WERI-Rb-1 (cell line): ENCODE measurements around the gene PEX19.
A peak's percentile ranks its signal among the peaks of the same experiment; 100 is the strongest.
"Not testable (repeated sequence)": the region's sequence is repeated elsewhere in the genome, so short reads cannot be mapped to it uniquely, and the experiment has no call there.

Source experiments
- DNase-seq: peaks from one replicate; pipeline ENCODE4 v3.0.0-alpha.2; 2020
- H3K27ac ChIP-seq: fragments of 250-450 bp; sonication (Bioruptor Pico); 2 replicates; pipeline ENCODE4 v1.5.1; 2020; ENCODE audit warnings: mild to moderate bottlenecking, moderate library complexity
- H3K27me3 ChIP-seq: fragments of 250-450 bp; sonication (Bioruptor Pico); 2 replicates; pipeline ENCODE4 v1.5.1; 2021; ENCODE audit warnings: mild to moderate bottlenecking, low read depth, moderate library complexity; ENCODE audit not compliant: insufficient read depth, severe bottlenecking
- H3K36me3 ChIP-seq: fragments of 250-450 bp; sonication (Bioruptor Pico); 2 replicates; pipeline ENCODE4 v1.5.1; 2020; ENCODE audit warnings: mild to moderate bottlenecking, moderate library complexity
- H3K4me3 ChIP-seq: 2 replicates; pipeline ENCODE4 v1.5.1; 2011; ENCODE audit warnings: low read depth, mild to moderate bottlenecking, control low read depth, low read length
- H3K9me3 ChIP-seq: fragments of 250-450 bp; sonication (Bioruptor Pico); 2 replicates; pipeline ENCODE4 v1.5.1; 2021; ENCODE audit warnings: mild to moderate bottlenecking, moderate library complexity; ENCODE audit not compliant: severe bottlenecking
- CTCF ChIP-seq: IDR thresholded peaks from 2 replicates; pipeline ENCODE4 v1.5.1; 2011; ENCODE audit warnings: low read depth, mild to moderate bottlenecking, control low read depth, inconsistent platforms, low read length

PEX19 gene

GRCh38 chr1:160300173-160300572, 15.2 kb upstream of the PEX19 start:
- Histone ChIP-seq H3K36me3 (peaks cover 87% of the 10 kb centered on the region), H3K9me3 (no peaks in the 10 kb centered on the region), H3K4me3 (no peak overlapping the region), H3K27ac (no peak overlapping the region), H3K27me3 (no peaks in the 10 kb centered on the region)
- TF ChIP-seq CTCF, result no peak
- no peak for DNase-seq

- no peak for DNase-seq
- TF ChIP-seq CTCF, result no peak
- H3K27me3 ChIP-seq, result no peaks in the 10 kb centered on the region
- no peaks in the 10 kb centered on the region for H3K9me3 ChIP-seq
- H3K36me3 ChIP-seq, result peaks cover 98% of the 10 kb centered on the region
- no peak overlapping the region for H3K4me3 ChIP-seq
- no peak overlapping the region for H3K27ac ChIP-seq
Measured at GRCh38 chr1:160296036-160296435, 11.1 kb upstream of the PEX19 start.

- TF ChIP-seq CTCF, result no peak
- no peak for DNase-seq
- Histone ChIP-seq H3K9me3 (no peaks in the 10 kb centered on the region), H3K4me3 (no peak overlapping the region), H3K27me3 (no peaks in the 10 kb centered on the region), H3K36me3 (peaks cover 93% of the 10 kb centered on the region), H3K27ac (peak overlapping the region; percentile 41)
Measured at GRCh38 chr1:160293020-160293968, 8.4 kb upstream of the PEX19 start.

GRCh38 chr1:160291248-160292220, 6.6 kb upstream of the PEX19 start:
- peaks cover 76% of the 10 kb centered on the region for H3K36me3 ChIP-seq
- no peaks in the 10 kb centered on the region for H3K9me3 ChIP-seq
- H3K27me3 ChIP-seq, result no peaks in the 10 kb centered on the region

GRCh38 chr1:160287769-160288168, 2.8 kb upstream of the PEX19 start:
- peaks cover 44% of the 10 kb centered on the region for H3K36me3 ChIP-seq
- not testable (repeated sequence) for H3K4me3 ChIP-seq, H3K9me3 ChIP-seq, DNase-seq, H3K27me3 ChIP-seq, H3K27ac ChIP-seq

More at GRCh38 chr1:160291248-160292220, 6.6 kb upstream of the PEX19 start:
- peak; percentile 89 for DNase-seq
- no peak overlapping the region for H3K4me3 ChIP-seq
- peak; percentile 96 for TF ChIP-seq CTCF
- no peak overlapping the region; the same call in none of the 2 replicates for H3K27ac ChIP-seq

GRCh38 chr1:160285506-160285905, 573 bp upstream of the PEX19 start:
- Histone ChIP-seq H3K27ac (no peak overlapping the region), H3K4me3 (peak overlapping the region; percentile 82), H3K27me3 (no peaks in the 10 kb centered on the region), H3K9me3 (no peaks in the 10 kb centered on the region), H3K36me3 (peaks cover 44% of the 10 kb centered on the region)
- no peak for DNase-seq
- no peak for TF ChIP-seq CTCF
